Common myeloid progenitor, CD34-positive (primary cell): ENCODE measurements around the gene EXOC6.
A peak's percentile ranks its signal among the peaks of the same experiment; 100 is the strongest.

Experiments used
- CTCF ChIA-PET: fragments of 350-600 bp; sonication (Branson Sonifier 250); formaldehyde crosslinking; loops from one replicate; lab custom pipeline; 2021; ENCODE audit warnings: antibody characterized with exemption; lab: Charles Lee
- POLR2A ChIA-PET: fragments of 350-600 bp; sonication (Branson Sonifier 250); formaldehyde crosslinking; loops from one replicate; lab custom pipeline; 2021; ENCODE audit warnings: antibody characterized with exemption; lab: Charles Lee
- DNase-seq, 3 donors: peaks; one replicate each; pipeline versions ENCODE4 v3.0.0 to v3.0.0-alpha.2; 2013
- H3K27ac ChIP-seq, 2 experiments: 1 replicate in 1 of 2; 2 replicates in 1 of 2; pipeline ENCODE4 v1.7.0; 2013; ENCODE audit warnings: inconsistent platforms in 2 of 2, low read length in 2 of 2, mild to moderate bottlenecking in 2 of 2, low read depth in 1 of 2, moderate library complexity in 1 of 2; ENCODE audit not compliant: severe bottlenecking in 2 of 2, insufficient read depth in 1 of 2, poor library complexity in 1 of 2
- H3K27me3 ChIP-seq, 5 experiments: replicated peaks in 2 of 5; 1 replicate in 3 of 5; 2 replicates in 2 of 5; pipeline versions ENCODE4 v1.6.1 to v1.7.0; 2013; ENCODE audit warnings: low read length in 4 of 5, mild to moderate bottlenecking in 2 of 5, moderate library complexity in 2 of 5, inconsistent platforms in 1 of 5; ENCODE audit not compliant: insufficient read depth in 5 of 5, control insufficient read depth in 4 of 5
- H3K36me3 ChIP-seq, 4 experiments: 1 replicate in 2 of 4; 2 replicates in 2 of 4; pipeline versions ENCODE4 v1.6.1 to v1.7.0; 2013; ENCODE audit warnings: low read length in 3 of 4, control low read depth in 1 of 4, mild to moderate bottlenecking in 1 of 4; ENCODE audit not compliant: control insufficient read depth in 4 of 4, insufficient read depth in 4 of 4
- H3K4me1 ChIP-seq, 4 experiments: 1 replicate in 3 of 4; 2 replicates in 1 of 4; pipeline versions ENCODE4 v1.6.1 to v1.7.1; 2013; ENCODE audit warnings: low read length in 3 of 4, mild to moderate bottlenecking in 3 of 4, control low read depth in 1 of 4, inconsistent platforms in 1 of 4, moderate library complexity in 1 of 4; ENCODE audit not compliant: control insufficient read depth in 4 of 4, insufficient read depth in 4 of 4; ENCODE audit errors: control extremely low read depth in 1 of 4
- H3K4me3 ChIP-seq, 7 experiments: 1 replicate in 4 of 7; 2 replicates in 3 of 7; pipeline versions ENCODE4 v1.5.1 to v1.7.0; 2013; ENCODE audit warnings: mild to moderate bottlenecking in 7 of 7, low read length in 6 of 7, moderate library complexity in 6 of 7, inconsistent platforms in 2 of 7, low read depth in 2 of 7, control low read depth in 1 of 7; ENCODE audit not compliant: insufficient read depth in 4 of 7, control insufficient read depth in 1 of 7; ENCODE audit errors: extremely low read depth in 1 of 7
- H3K9me3 ChIP-seq, 5 experiments: 1 replicate in 4 of 5; 2 replicates in 1 of 5; pipeline versions ENCODE4 v1.6.1 to v1.7.1; 2013; ENCODE audit warnings: low read length in 4 of 5, mild to moderate bottlenecking in 2 of 5, inconsistent platforms in 1 of 5, low read depth in 1 of 5, moderate library complexity in 1 of 5; ENCODE audit not compliant: control insufficient read depth in 4 of 5, insufficient read depth in 2 of 5; ENCODE audit errors: control extremely low read depth in 1 of 5
- WGBS: methylation state at CpG from one replicate; pipeline ENCODE4 v1.1.5; 2013; ENCODE audit not compliant: insufficient coverage; 5-methylcytosine and 5-hydroxymethylcytosine counted together

The EXOC6 gene

DNA sequence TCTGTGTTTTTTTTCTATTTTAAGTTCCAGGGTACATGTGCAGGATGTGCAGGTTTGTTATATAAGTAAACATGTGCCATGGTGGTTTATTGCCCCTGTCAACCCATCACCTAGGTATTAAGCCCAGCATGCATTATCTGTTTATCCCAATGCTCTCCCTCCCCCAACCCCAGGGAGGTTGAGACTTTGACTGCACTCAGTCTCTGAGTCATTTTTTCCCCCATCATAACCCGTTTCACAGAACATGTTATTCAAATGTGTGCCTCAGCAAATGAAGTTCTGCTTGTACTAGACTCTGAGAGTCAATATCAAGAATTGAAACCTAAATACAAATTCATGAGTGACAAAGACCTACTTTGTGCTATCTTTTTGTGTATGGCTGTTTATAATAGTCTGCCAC lies 142.3 kb downstream of the EXOC6 start:
- Histone ChIP-seq H3K27me3 (no peaks in the 10 kb centered on the region), H3K9me3 (no peaks in the 10 kb centered on the region), H3K27ac (no peak overlapping the region), H3K4me3 (no peak overlapping the region), H3K36me3 (peaks cover 0 to 2% (median 0%) of the 10 kb centered on the region in 4 experiments), H3K4me1 (peaks cover 16 to 31% (median 20%) of the 10 kb centered on the region in 4 experiments)
- POLR2A ChIA-PET: no interaction called here
- no CpG with 5 or more reads among the region's 1 CpG for WGBS
- peak in 2 of 3 donors; percentile 43 to 58 for DNase-seq
- CTCF ChIA-PET: no interaction called here

DNA sequence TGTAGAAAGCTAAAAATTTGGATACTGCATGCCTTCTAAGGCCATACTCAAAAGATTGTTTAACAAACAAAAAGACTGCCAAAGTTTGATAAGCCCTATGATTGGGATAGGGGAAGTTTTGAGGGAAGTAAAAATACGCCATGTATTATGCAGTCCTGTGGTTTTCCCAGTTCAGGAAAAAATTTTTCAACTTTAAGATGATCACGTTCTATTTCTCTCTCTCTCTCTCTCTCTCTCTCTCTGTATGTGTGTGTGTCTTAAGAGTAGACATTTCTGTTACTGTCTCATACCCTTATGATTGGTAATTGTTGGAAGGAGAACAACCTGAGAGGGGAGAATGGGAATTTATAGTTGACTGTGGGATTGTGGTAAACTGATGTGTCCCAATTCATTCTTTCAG lies 143.2 kb downstream of the EXOC6 start:
- no peak overlapping the region for H3K4me3 ChIP-seq
- peak in 1 of 3 donors; percentile 4 for DNase-seq
- POLR2A ChIA-PET: no interaction called here
- no peaks in the 10 kb centered on the region for H3K27me3 ChIP-seq
- peaks cover 0 to 2% (median 0%) of the 10 kb centered on the region in 4 experiments for H3K36me3 ChIP-seq
- H3K9me3 ChIP-seq: no peaks in the 10 kb centered on the region
- no peak overlapping the region for H3K27ac ChIP-seq
- CTCF ChIA-PET: no interaction called here
- H3K4me1 ChIP-seq: peaks cover 16 to 31% (median 20%) of the 10 kb centered on the region in 4 experiments
- no CpG with 5 or more reads among the region's 2 CpGs for WGBS

DNA sequence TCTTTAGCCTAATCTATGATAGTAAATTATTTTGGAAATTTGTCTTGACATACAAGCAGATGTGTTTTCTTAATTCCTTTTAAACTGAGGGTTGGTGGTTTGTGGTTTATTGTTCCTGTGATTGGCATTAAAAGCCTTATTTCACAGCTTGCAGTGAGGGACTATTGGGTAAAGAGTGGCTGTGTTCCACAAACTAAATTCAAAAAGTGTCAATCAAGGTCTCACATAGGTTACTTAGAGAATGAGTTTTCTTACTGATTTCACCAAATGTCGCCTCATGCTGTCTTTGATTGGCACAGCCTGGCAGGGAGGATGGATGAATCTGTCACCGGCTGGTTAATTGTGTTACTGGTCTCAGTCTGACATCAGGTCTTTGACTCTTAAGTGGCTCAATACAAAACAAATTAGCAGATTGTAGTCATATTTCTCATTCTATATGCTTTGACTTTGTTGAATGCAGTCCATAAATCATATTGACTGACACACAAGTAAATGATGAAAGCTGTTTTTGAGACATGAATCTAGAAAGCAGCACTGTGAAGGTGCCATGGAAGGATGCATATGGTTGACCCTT lies 145.5 kb downstream of the EXOC6 start:
- WGBS: 0% methylated on average over 1 of the region's 2 CpGs
- H3K4me3 ChIP-seq: peak overlapping the region in 2 of 7 experiments; percentile 11 to 43
- peaks cover 0 to 2% (median 0%) of the 10 kb centered on the region in 4 experiments for H3K36me3 ChIP-seq
- DNase-seq: peak; percentile 18 to 89 (median 82)
- ChIA-PET POLR2A (no interaction called here), CTCF (interaction anchor here (4.3 kb wide), 1 partner anchor 13 kb away, joined by 30 read pairs; no protein-coding TSS in a partner anchor)
- peaks cover 24 to 44% (median 33%) of the 10 kb centered on the region in 4 experiments for H3K4me1 ChIP-seq
- H3K9me3 ChIP-seq: no peaks in the 10 kb centered on the region
- H3K27ac ChIP-seq: no peak overlapping the region
- no peaks in the 10 kb centered on the region for H3K27me3 ChIP-seq

DNA sequence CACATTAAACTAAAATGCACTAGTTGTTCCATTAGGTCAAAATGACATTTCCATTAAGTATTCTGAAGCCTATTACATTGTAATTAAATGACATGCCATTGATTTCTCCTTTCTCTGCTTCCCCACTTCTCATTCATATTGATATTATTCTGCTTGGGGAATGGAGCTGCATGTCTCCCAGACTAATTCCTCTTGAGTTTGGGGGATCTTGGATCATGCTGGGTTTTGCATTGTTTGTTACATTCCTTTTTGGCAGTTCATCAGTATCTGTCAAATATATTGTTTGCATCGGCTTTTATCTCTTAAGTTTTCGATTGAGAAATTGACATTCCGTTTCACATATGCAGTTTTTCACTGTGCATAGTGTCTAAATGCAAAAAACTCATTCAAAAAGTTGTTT lies 147.2 kb downstream of the EXOC6 start:
- Histone ChIP-seq H3K36me3 (peaks cover 0 to 4% (median 2%) of the 10 kb centered on the region in 4 experiments), H3K27me3 (no peaks in the 10 kb centered on the region), H3K9me3 (no peaks in the 10 kb centered on the region), H3K4me1 (peaks cover 22 to 40% (median 30%) of the 10 kb centered on the region in 4 experiments), H3K27ac (no peak overlapping the region), H3K4me3 (no peak overlapping the region)
- WGBS: no CpG with 5 or more reads among the region's 3 CpGs
- ChIA-PET POLR2A (no interaction called here), CTCF (interaction anchor here (1.0 to 4.3 kb wide), 3 partner anchors 11 to 30 kb away, joined by 3 to 30 read pairs (median 4); no protein-coding TSS in a partner anchor)
- DNase-seq: no peak

DNA sequence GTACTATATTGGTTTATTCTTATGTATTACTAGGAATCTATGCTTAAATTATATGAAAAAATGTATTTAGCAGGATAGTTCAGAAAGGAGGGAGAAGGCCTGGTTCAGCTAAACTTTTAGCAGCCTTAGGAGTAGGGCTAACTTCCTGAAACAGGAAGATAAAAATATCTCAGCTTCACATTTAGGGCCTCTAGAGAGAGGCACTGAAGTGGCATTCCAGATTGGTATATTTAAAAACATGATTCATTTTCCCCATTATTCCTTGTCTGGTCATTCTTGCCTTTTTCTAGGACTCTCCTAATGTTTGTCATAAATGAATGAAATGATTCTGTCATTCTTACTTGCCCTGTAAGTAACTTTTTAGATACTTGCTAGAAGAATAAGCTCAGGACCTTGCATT lies 149.3 kb downstream of the EXOC6 start:
- ChIA-PET POLR2A (no interaction called here), CTCF (interaction anchor here (0.7 to 4.3 kb wide), 5 partner anchors 9 to 42 kb away, joined by 3 to 30 read pairs (median 6); no protein-coding TSS in a partner anchor)
- Histone ChIP-seq H3K27ac (no peak overlapping the region), H3K27me3 (no peaks in the 10 kb centered on the region), H3K36me3 (peaks cover 0 to 4% (median 1%) of the 10 kb centered on the region in 4 experiments), H3K4me3 (no peak overlapping the region), H3K9me3 (no peaks in the 10 kb centered on the region), H3K4me1 (peaks cover 15 to 31% (median 24%) of the 10 kb centered on the region in 4 experiments)
- DNase-seq: peak in 1 of 3 donors; percentile 10

DNA sequence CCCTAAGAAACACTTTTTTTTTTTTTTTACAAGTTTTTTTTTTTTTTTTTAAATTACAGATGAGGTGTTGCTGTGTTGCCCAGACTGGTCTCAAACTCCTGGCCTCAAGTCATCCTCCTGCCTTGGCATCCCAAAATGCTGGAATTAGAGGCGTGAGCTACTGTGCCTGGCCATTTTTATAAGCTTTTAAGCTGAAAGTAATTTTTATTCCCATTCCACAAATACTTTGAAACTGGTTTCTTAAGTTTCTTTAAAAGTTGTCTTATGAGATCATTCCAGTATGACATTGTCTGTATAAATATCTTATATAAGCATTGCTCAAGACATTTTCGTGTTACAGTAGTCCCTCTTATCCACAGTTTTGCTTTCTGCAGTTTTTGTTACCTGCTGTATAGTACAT lies 150.9 kb downstream of the EXOC6 start:
- no peak overlapping the region for H3K4me3 ChIP-seq
- no peaks in the 10 kb centered on the region for H3K9me3 ChIP-seq
- no peaks in the 10 kb centered on the region for H3K27me3 ChIP-seq
- H3K27ac ChIP-seq: no peak overlapping the region
- ChIA-PET POLR2A (no interaction called here), CTCF (interaction anchor here (0.6 to 1.1 kb wide), 2 partner anchors 296 to 514 kb away, joined by 3 read pairs; no protein-coding TSS in a partner anchor)
- 100% methylated on average over 1 of the region's 2 CpGs for WGBS
- H3K4me1 ChIP-seq: peaks cover 9 to 19% (median 15%) of the 10 kb centered on the region in 4 experiments
- DNase-seq: no peak
- H3K36me3 ChIP-seq: peaks cover 0 to 4% (median 1%) of the 10 kb centered on the region in 4 experiments

DNA sequence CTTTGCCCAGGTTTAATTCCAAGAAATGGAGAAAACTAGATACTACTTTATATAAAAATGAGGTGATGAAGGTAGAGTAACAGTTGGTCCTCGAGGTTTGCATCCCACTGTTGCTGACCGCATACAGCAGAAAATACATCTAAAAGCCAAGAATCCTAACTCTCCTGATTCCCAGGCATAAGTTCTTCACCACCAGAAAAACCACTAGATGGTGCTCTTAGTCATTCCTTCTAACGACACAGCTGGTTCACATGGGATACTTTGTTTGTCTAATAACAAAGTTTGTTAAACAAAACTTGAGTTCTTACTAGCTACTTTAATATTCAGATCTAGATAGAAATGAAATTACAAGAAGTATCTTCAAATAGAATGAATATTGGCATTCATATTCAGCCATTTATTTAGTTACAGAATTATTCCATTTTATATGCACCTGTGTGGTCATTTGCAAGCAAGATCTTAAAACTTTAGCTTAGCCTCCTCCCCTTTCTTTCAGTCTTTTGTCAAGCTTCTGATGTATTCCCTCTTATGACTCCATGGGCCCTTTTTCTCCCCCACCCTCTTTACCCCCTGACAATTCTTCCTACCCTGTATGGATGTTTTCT lies 158.2 kb downstream of the EXOC6 start:
- Histone ChIP-seq H3K4me1 (no peaks in the 10 kb centered on the region), H3K4me3 (no peak overlapping the region), H3K36me3 (no peaks in the 10 kb centered on the region), H3K9me3 (no peaks in the 10 kb centered on the region), H3K27me3 (no peaks in the 10 kb centered on the region), H3K27ac (no peak overlapping the region)
- DNase-seq: peak; percentile 36 to 57 (median 57)
- ChIA-PET POLR2A (interaction anchor here (0.6 kb wide), 1 partner anchor 580 kb away, joined by 3 read pairs; no protein-coding TSS in a partner anchor), CTCF (interaction anchor here (0.7 to 4.6 kb wide), 15 partner anchors 9 to 351 kb away, joined by 3 to 30 read pairs (median 4); no protein-coding TSS in a partner anchor)
- no CpG with 5 or more reads among the region's 3 CpGs for WGBS
